GM23338 (cell line): ENCODE data around the gene POLR2L.

Experiments used
- CREB1 ChIP-seq: fragments of 250-450 bp; sonication (Bioruptor Pico); IDR thresholded peaks from 2 replicates; pipeline ENCODE4 v1.5.0; 2020; ENCODE audit warnings: low read depth, mild to moderate bottlenecking, moderate library complexity
- CTCF ChIP-seq, 2 experiments: fragments of 200-600 bp in 1 of 2; sonication (generic) in 1 of 2; conservative IDR thresholded peaks; 2 replicates each; pipeline versions ENCODE4 v1.5.1 to v1.6.1; 2016 to 2017; ENCODE audit warnings: antibody characterized with exemption in 2 of 2, low read depth in 2 of 2, mild to moderate bottlenecking in 2 of 2, moderate library complexity in 1 of 2
- ETS1 ChIP-seq: IDR thresholded peaks from 2 replicates; pipeline ENCODE4 v1.6.1; 2016; ENCODE audit warnings: antibody characterized with exemption
- EZH2 ChIP-seq: fragments of 200-600 bp; sonication (generic); IDR thresholded peaks from one replicate; pipeline ENCODE4 v1.8.0; 2017; ENCODE audit warnings: antibody characterized with exemption, mild to moderate bottlenecking, low read depth; ENCODE audit not compliant: unreplicated experiment
- EZH2phosphoT487 ChIP-seq: fragments of 200-600 bp; sonication (generic); IDR thresholded peaks from one replicate; pipeline ENCODE4 v1.8.1; 2018; ENCODE audit warnings: antibody characterized with exemption; ENCODE audit not compliant: unreplicated experiment
- JUNB ChIP-seq: IDR thresholded peaks from one replicate; pipeline ENCODE4 v1.6.1; 2016; ENCODE audit warnings: antibody characterized with exemption; ENCODE audit not compliant: unreplicated experiment
- NANOG ChIP-seq: IDR thresholded peaks from 2 replicates; pipeline ENCODE4 v1.6.1; 2016; ENCODE audit warnings: antibody characterized with exemption, borderline replicate concordance
- POLR2AphosphoS5 ChIP-seq: IDR thresholded peaks from 2 replicates; pipeline ENCODE4 v1.6.1; 2016; ENCODE audit warnings: antibody characterized with exemption, low read depth
- REST ChIP-seq: IDR thresholded peaks from one replicate; pipeline ENCODE4 v1.6.1; 2018; ENCODE audit warnings: antibody characterized with exemption; ENCODE audit not compliant: unreplicated experiment
- STAT1 ChIP-seq: IDR thresholded peaks from one replicate; pipeline ENCODE4 v1.6.1; 2016; ENCODE audit warnings: antibody characterized with exemption; ENCODE audit not compliant: unreplicated experiment
- ZNF114 ChIP-seq: fragments of 250-450 bp; sonication (Bioruptor Pico); IDR thresholded peaks from 2 replicates; pipeline ENCODE4 v1.5.0; 2020; ENCODE audit warnings: mild to moderate bottlenecking, moderate library complexity
- ZNF331 ChIP-seq: fragments of 250-450 bp; sonication (Bioruptor Pico); IDR thresholded peaks from 2 replicates; pipeline ENCODE4 v1.5.0; 2020; ENCODE audit warnings: low read depth, mild to moderate bottlenecking, moderate library complexity
- ZNF462 ChIP-seq: fragments of 250-450 bp; sonication (Bioruptor Pico); IDR thresholded peaks from 2 replicates; pipeline ENCODE4 v1.5.0; 2020; ENCODE audit warnings: mild to moderate bottlenecking, moderate library complexity

- no peak for TF ChIP-seq CTCF (conservative IDR thresholded peaks at IDR 0.05; ENCODE audit: low read depth in 2 of 2)
- TF ChIP-seq EZH2phosphoT487: no peak
- TF ChIP-seq EZH2: no peak
- TF ChIP-seq REST: no peak
- TF ChIP-seq ETS1: no peak
- no peak for TF ChIP-seq NANOG
- TF ChIP-seq ZNF331 (CRISPR knock-in tag): no peak
- TF ChIP-seq POLR2AphosphoS5: peak; percentile 92
- no peak for TF ChIP-seq STAT1
- TF ChIP-seq CREB1 (CRISPR knock-in tag): no peak
- no peak for TF ChIP-seq ZNF114 (CRISPR knock-in tag)
- no peak for TF ChIP-seq JUNB
- TF ChIP-seq ZNF462 (CRISPR knock-in tag): no peak
Observed at GRCh38 chr11:829847-830294, 12.5 kb downstream of the POLR2L start.
